ENCODE measurements around the gene PTGS1.

GRCh38 chr9:122380293-122380692 is 9.5 kb downstream of the PTGS1 start:
- TF ChIP-seq CTCF (conservative IDR thresholded peaks at IDR 0.05) (no peak), ZFX (IDR thresholded peaks at IDR 0.05) (no peak)
